Caco-2 (cell line): ENCODE data around the gene EFHD1. TPM values are rescaled to one million over a fixed set of nuclear protein-coding genes. Genes with fewer than 3 reads are reported as not detected.

ENCODE experiments used
- BruUV-seq: library from RNA; stranded (reverse); fragments of 400-500 nt; replicated peaks from 2 replicates; lab custom pipeline; 2021; lab: Mats Ljungman, UMichigan
- CTCF ChIA-PET: fragments of 300-600 bp; sonication (Branson Sonifier 250); formaldehyde crosslinking; loops from one replicate; lab custom pipeline; 2022; ENCODE audit warnings: antibody characterized with exemption; lab: Charles Lee
- POLR2A ChIA-PET: fragments of 300-600 bp; sonication (Branson Sonifier 250); formaldehyde crosslinking; loops from one replicate; lab custom pipeline; 2022; ENCODE audit warnings: antibody characterized with exemption; lab: Charles Lee
- DNase-seq, 2 experiments: peaks; one replicate each; pipeline versions ENCODE4 v3.0.0 to v3.0.0-alpha.2; 2020 to 2022
- H3K27me3 ChIP-seq: replicated peaks from 2 replicates; pipeline ENCODE4 v1.6.0; 2011; ENCODE audit warnings: low read length; ENCODE audit not compliant: control insufficient read depth, insufficient read depth
- H3K36me3 ChIP-seq: 2 replicates; pipeline ENCODE4 v1.5.1; 2011; ENCODE audit warnings: low read length; ENCODE audit not compliant: control insufficient read depth, insufficient read depth
- H3K4me1 ChIP-seq: fragments of 250-450 bp; sonication (Bioruptor Pico); 2 replicates; pipeline ENCODE4 v1.5.1; 2020; ENCODE audit warnings: mild to moderate bottlenecking
- H3K4me3 ChIP-seq: 2 replicates; pipeline ENCODE4 v1.5.1; 2011; ENCODE audit warnings: low read depth, mild to moderate bottlenecking, control low read depth, low read length
- H3K9me3 ChIP-seq: fragments of 250-450 bp; sonication (Bioruptor Pico); 2 replicates; pipeline ENCODE4 v1.5.1; 2020; ENCODE audit warnings: mild to moderate bottlenecking, moderate library complexity
- H3K27ac Mint-ChIP-seq: one replicate; pipeline ENCODE4 v1.8.0; 2022; ENCODE audit warnings: mixed read lengths; ENCODE audit not compliant: unreplicated experiment
- H3K27me3 Mint-ChIP-seq: one replicate; pipeline ENCODE4 v1.8.0; 2022; ENCODE audit warnings: mixed read lengths; ENCODE audit not compliant: insufficient read depth, unreplicated experiment
- H3K36me3 Mint-ChIP-seq: one replicate; pipeline ENCODE4 v1.8.0; 2022; ENCODE audit warnings: mild to moderate bottlenecking, mixed read lengths; ENCODE audit not compliant: insufficient read depth, unreplicated experiment
- H3K4me1 Mint-ChIP-seq: one replicate; pipeline ENCODE4 v1.8.0; 2022; ENCODE audit warnings: low read depth, mixed read lengths; ENCODE audit not compliant: unreplicated experiment
- H3K4me3 Mint-ChIP-seq: one replicate; pipeline ENCODE4 v1.8.0; 2022; ENCODE audit warnings: mild to moderate bottlenecking, moderate library complexity, mixed read lengths; ENCODE audit not compliant: unreplicated experiment
- H3K9me3 Mint-ChIP-seq: one replicate; pipeline ENCODE4 v1.8.0; 2022; ENCODE audit warnings: mixed read lengths; ENCODE audit not compliant: unreplicated experiment
- CTCF ChIP-seq, 2 experiments: fragments of 200-600 bp in 1 of 2; IDR thresholded peaks; 1 replicate in 1 of 2; 2 replicates in 1 of 2; pipeline versions ENCODE4 v1.5.1 to v1.8.0; 2011 to 2022; ENCODE audit warnings: antibody characterized with exemption in 1 of 2, control low read depth in 1 of 2, inconsistent platforms in 1 of 2, low read depth in 1 of 2, low read length in 1 of 2, mild to moderate bottlenecking in 1 of 2, moderate library complexity in 1 of 2; ENCODE audit not compliant: insufficient read depth in 1 of 2, severe bottlenecking in 1 of 2, unreplicated experiment in 1 of 2
- intact Hi-C: fragments of 100-400 bp; cut with micrococcal nuclease; formaldehyde crosslinking; loops from one replicate; pipeline ENCODE4 v1.10.0; 2022; ENCODE audit not compliant: unreplicated experiment
- total RNA-seq: library from RNA; stranded (reverse); gene quantifications from 2 replicates; pipeline ENCODE4 v1.2.3, GENCODE V29; 2022

Gene EFHD1
- total RNA-seq, 1 experiment from 2014 or later, result 4.2 TPM

GRCh38 chr2:232645061-232645460 lies 11.7 kb downstream of the EFHD1 start:
- Mint-ChIP-seq H3K4me1 (no peaks in the 10 kb centered on the region), H3K27ac (no peak overlapping the region), H3K27me3 (no peaks in the 10 kb centered on the region), H3K36me3 (no peaks in the 10 kb centered on the region), H3K4me3 (no peak overlapping the region), H3K9me3 (no peaks in the 10 kb centered on the region)
- no TSS peak for BruUV-seq
- H3K36me3 ChIP-seq, result no peaks in the 10 kb centered on the region
- no peaks in the 10 kb centered on the region for H3K9me3 ChIP-seq
- H3K4me3 ChIP-seq, result no peak overlapping the region
- ChIA-PET CTCF (no interaction called here), POLR2A (no interaction called here)
- TF ChIP-seq CTCF (IDR thresholded peaks at IDR 0.05; ENCODE audit: insufficient read depth in 1 of 2, low read depth in 1 of 2, low read length in 1 of 2, severe bottlenecking in 1 of 2, unreplicated experiment in 1 of 2), result no peak
- intact Hi-C loops, result no loop called here
- H3K27me3 ChIP-seq, result no peaks in the 10 kb centered on the region
- DNase-seq, result no peak
- H3K4me1 ChIP-seq, result no peaks in the 10 kb centered on the region

GRCh38 chr2:232646726-232647125 lies 13.3 kb downstream of the EFHD1 start:
- no peak overlapping the region for H3K4me3 ChIP-seq
- POLR2A ChIA-PET, result no interaction called here
- Mint-ChIP-seq H3K4me1 (no peaks in the 10 kb centered on the region), H3K27ac (no peak overlapping the region), H3K9me3 (no peaks in the 10 kb centered on the region), H3K4me3 (no peak overlapping the region), H3K27me3 (no peaks in the 10 kb centered on the region), H3K36me3 (no peaks in the 10 kb centered on the region)
- no peak for DNase-seq
- H3K27me3 ChIP-seq, result no peaks in the 10 kb centered on the region
- H3K36me3 ChIP-seq, result no peaks in the 10 kb centered on the region
- H3K9me3 ChIP-seq, result no peaks in the 10 kb centered on the region
- no TSS peak for BruUV-seq
- no peak for TF ChIP-seq CTCF (IDR thresholded peaks at IDR 0.05; ENCODE audit: insufficient read depth in 1 of 2, low read depth in 1 of 2, low read length in 1 of 2, severe bottlenecking in 1 of 2, unreplicated experiment in 1 of 2)
- intact Hi-C loops, result no loop called here
- CTCF ChIA-PET, result no interaction called here
- no peaks in the 10 kb centered on the region for H3K4me1 ChIP-seq

DNA sequence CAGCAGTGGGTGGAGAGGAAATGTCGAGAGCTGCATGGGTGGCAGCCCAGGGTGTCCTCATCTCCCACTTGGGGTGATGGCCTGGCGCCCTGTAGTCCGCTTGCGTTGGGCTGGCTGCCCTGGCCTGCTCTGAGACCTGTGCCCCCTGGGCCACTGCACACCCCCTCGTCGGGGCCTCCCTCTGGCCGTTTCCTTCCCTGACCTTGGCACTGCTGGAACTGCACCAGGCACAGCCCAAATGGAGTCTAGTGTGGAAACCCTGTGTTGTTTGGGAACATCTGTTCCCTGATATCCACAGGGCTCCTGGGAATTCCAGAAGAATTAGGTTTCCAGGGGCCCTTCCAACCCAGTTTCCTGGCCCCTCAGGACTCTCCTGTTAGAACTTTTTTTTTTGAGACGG lies 13.9 kb downstream of the EFHD1 start:
- Histone ChIP-seq H3K36me3 (no peaks in the 10 kb centered on the region), H3K9me3 (no peaks in the 10 kb centered on the region), H3K27me3 (no peaks in the 10 kb centered on the region), H3K4me3 (no peak overlapping the region), H3K4me1 (no peaks in the 10 kb centered on the region)
- CTCF ChIA-PET, result no interaction called here
- Mint-ChIP-seq H3K27ac (no peak overlapping the region), H3K27me3 (no peaks in the 10 kb centered on the region), H3K4me3 (no peak overlapping the region), H3K4me1 (no peaks in the 10 kb centered on the region), H3K36me3 (no peaks in the 10 kb centered on the region), H3K9me3 (no peaks in the 10 kb centered on the region)
- TF ChIP-seq CTCF (IDR thresholded peaks at IDR 0.05; ENCODE audit: insufficient read depth in 1 of 2, low read depth in 1 of 2, low read length in 1 of 2, severe bottlenecking in 1 of 2, unreplicated experiment in 1 of 2), result no peak
- POLR2A ChIA-PET, result no interaction called here
- BruUV-seq, result no TSS peak
- DNase-seq, result no peak
- intact Hi-C loops, result no loop called here
